HG03558 (cell line): ENCODE results near the gene DHX35.

ENCODE experiments used
- ATAC-seq: cut with Tn5 transposase; IDR thresholded peaks from one replicate; pipeline ENCODE4 v1.9.1; 2021; ENCODE audit warnings: moderate number of reproducible peaks; ENCODE audit not compliant: unreplicated experiment; ENCODE audit errors: extremely low read depth

Gene DHX35

GRCh38 chr20:39016041-39016440, 53.9 kb downstream of the DHX35 start:
- ATAC-seq = no peak

- ATAC-seq = no peak
These were observed 54.4 kb downstream of the DHX35 start for GRCh38 chr20:39016506-39016905.

- ATAC-seq = no peak
These were observed 56.9 kb downstream of the DHX35 start for GRCh38 chr20:39019027-39019426.

- ATAC-seq = peak; percentile 80
These were observed 57.7 kb downstream of the DHX35 start for GRCh38 chr20:39019805-39020325.

- ATAC-seq = no peak
These were observed 59.6 kb downstream of the DHX35 start for GRCh38 chr20:39021748-39022147.

- ATAC-seq = no peak
These were observed 63.7 kb downstream of the DHX35 start for GRCh38 chr20:39025883-39026282.

GRCh38 chr20:39029364-39029763, 67.2 kb downstream of the DHX35 start:
- no peak for ATAC-seq

GRCh38 chr20:39032997-39033396, 70.9 kb downstream of the DHX35 start:
- ATAC-seq = no peak

GRCh38 chr20:39036011-39036410, 73.9 kb downstream of the DHX35 start:
- no peak for ATAC-seq

- no peak for ATAC-seq
These were observed 74.7 kb downstream of the DHX35 start for GRCh38 chr20:39036851-39037250.

GRCh38 chr20:39038047-39038446, 75.9 kb downstream of the DHX35 start:
- no peak for ATAC-seq

- no peak for ATAC-seq
These were observed 76.4 kb downstream of the DHX35 start for GRCh38 chr20:39038495-39038894.

GRCh38 chr20:39039261-39039660, 77.1 kb downstream of the DHX35 start:
- no peak for ATAC-seq

GRCh38 chr20:39040116-39040515, 78.0 kb downstream of the DHX35 start:
- ATAC-seq = no peak

- ATAC-seq = no peak
These were observed 78.9 kb downstream of the DHX35 start for GRCh38 chr20:39041067-39041466.

- ATAC-seq = no peak
These were observed 80.4 kb downstream of the DHX35 start for GRCh38 chr20:39042279-39043150.

GRCh38 chr20:39044501-39044900, 82.4 kb downstream of the DHX35 start:
- ATAC-seq = no peak

GRCh38 chr20:39045676-39046075, 83.5 kb downstream of the DHX35 start:
- no peak for ATAC-seq

- no peak for ATAC-seq
These were observed 85.4 kb downstream of the DHX35 start for GRCh38 chr20:39047417-39047985.

GRCh38 chr20:39048000-39048696, 86.0 kb downstream of the DHX35 start:
- no peak for ATAC-seq

GRCh38 chr20:39049148-39049547, 87.0 kb downstream of the DHX35 start:
- no peak for ATAC-seq
